GM18507 (cell line): ENCODE results near the gene CLMP.

Source experiments
- DNase-seq: peaks from one replicate; pipeline ENCODE4 v3.0.0; 2011; ENCODE audit warnings: low read depth; ENCODE audit not compliant: insufficient read length; ENCODE audit errors: extremely low spot score
- FAIRE-seq: peaks from 2 replicates; lab custom pipeline; 2011; peaks lifted over from hg19 to GRCh38; lab: Jason Lieb, UNC

Gene CLMP, protein sequence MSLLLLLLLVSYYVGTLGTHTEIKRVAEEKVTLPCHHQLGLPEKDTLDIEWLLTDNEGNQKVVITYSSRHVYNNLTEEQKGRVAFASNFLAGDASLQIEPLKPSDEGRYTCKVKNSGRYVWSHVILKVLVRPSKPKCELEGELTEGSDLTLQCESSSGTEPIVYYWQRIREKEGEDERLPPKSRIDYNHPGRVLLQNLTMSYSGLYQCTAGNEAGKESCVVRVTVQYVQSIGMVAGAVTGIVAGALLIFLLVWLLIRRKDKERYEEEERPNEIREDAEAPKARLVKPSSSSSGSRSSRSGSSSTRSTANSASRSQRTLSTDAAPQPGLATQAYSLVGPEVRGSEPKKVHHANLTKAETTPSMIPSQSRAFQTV

GRCh38 chr11:123195188-123196059 lies at the start of gene CLMP:
Gene CLMP (minus strand): TSS chr11:123195248. CDS start chr11:123194940, 308 bp downstream.
- DNase-seq (no peak), FAIRE-seq (no peak)

- FAIRE-seq (no peak), DNase-seq (no peak)
These were observed 47.0 kb upstream of the CLMP start for GRCh38 chr11:123241874-123242543.

- DNase-seq (no peak), FAIRE-seq (no peak)
These were observed 46.2 kb upstream of the CLMP start for GRCh38 chr11:123241294-123241693.

GRCh38 chr11:123239191-123240150 lies 44.4 kb upstream of the CLMP start:
- FAIRE-seq (no peak), DNase-seq (no peak)

GRCh38 chr11:123238297-123238696 lies 43.2 kb upstream of the CLMP start:
- FAIRE-seq, result no peak
- no peak for DNase-seq

DNA sequence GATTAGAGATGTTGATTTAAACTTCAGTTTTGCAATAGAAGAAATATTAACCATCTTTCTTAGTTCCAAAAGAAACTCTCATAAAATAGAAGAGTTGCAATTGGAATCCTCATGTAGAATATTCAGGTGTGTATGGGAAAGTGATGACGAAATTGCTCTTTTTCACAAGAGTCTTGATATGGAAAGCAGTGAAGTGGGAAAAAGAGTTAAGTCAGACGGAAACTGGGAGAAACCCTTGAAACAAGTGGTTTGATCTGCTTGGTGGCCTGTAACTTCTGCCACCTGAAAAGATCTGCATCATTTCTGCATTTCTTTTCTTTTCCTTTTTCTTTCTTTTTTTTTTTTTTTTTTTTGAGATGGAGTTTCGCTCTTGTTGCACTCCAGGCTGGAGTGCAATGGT lies 41.8 kb upstream of the CLMP start:
- no peak for FAIRE-seq
- no peak for DNase-seq

DNA sequence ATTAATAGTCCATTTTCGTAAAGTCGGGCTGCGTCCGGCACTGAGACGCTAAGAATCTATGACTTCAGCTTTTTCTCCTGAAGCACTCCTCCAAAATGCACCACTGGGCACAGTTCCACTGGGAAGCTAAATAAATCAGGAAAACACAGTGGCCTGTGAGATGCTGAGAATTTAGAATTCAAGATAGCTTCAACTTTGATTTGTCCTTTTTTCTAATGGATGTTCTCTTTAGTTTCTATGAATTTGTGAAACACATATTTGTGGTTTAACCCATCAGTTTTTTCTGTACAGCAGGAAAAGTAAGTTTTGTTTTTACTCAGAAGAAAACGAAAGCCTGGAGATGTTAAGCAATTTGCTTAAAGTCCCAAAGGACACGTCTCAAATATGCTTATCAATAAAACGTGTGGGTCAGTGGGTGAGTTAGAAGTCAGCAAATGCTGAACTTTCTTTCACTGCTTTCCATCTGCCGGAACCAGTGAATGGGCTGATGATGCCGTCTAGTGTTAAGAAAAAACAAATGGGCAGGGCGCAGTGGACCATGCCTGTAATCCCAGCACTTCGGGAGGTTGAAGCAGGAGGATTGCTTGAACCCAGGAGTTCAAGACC lies 40.7 kb upstream of the CLMP start:
- DNase-seq (no peak), FAIRE-seq (no peak)

DNA sequence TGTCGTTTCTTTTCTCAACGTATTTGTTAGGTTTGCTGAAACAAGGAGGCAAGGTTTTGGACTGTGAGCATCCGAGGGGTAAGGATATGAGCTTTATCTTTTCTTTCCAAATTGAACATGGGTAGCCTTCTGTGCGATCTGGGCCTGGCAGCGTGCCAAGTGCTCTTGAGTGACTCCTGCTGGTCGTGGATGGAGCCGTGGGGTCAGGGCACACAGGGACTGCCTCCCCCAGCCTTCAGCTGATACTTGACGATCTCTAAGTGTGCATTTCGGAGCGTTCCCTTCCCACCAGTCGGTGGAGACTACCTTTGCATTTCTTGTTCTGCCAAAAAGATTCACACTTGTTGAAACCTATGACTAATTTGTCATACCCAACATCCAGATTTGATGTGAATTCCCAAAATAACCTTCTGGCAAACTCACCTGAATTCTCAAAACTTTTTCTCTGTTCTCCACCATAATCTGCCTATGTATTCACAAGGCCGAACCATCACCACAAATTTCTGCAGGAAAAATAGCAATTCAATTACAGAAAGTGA lies 40.1 kb upstream of the CLMP start:
- no peak for DNase-seq
- FAIRE-seq, result peak; percentile 24

DNA sequence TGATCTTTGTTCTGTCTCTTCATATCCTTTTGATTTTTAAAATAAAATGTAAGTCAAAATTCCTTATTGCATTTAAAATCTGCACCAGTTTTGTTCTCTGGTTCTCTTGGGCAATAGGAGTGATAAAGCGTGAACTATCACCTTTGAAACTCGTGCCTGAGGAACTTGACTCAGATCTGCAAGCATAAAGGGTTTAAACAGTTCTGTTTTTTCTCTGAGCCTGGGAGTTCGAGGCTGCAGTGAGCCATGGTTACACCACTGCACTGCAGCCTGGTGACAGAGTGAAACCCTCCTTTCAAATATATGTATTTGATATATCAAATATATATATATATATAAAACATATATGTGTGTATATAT lies 38.9 kb upstream of the CLMP start:
- no peak for DNase-seq
- FAIRE-seq, result no peak

DNA sequence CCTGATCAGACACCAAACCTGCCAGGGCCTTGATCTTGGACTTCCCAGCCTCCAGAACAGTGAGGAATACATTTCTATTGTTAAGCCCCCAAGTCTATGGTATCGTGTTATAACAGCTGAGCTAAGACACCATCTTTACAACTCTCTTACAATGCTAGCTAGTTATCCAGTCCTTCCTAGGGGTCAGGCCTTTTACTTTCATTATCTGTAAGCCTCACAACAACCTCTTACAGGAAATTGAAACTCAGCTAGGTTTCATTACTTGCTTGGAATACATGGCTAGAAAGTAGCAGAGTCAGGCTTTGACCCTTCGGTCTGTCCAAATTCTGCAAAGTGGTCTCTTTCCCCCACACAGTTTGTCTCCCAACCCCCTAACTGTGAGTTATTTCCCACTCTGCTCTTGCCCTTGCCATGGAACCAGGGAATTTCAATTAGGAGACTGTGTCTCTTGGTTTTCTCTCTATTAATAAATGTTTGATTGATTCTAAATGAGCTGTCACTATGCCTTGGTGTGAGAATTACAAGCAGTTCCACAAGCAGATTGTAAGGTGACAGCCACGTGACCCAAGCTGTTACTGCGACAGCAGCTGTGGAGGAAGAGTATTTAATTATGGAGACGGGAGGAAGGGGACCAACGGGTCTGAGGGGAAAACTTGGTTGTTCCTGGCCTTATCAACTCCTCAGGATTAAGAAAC lies 38.4 kb upstream of the CLMP start:
- DNase-seq (peak; percentile 56), FAIRE-seq (peak; percentile 89)

DNA sequence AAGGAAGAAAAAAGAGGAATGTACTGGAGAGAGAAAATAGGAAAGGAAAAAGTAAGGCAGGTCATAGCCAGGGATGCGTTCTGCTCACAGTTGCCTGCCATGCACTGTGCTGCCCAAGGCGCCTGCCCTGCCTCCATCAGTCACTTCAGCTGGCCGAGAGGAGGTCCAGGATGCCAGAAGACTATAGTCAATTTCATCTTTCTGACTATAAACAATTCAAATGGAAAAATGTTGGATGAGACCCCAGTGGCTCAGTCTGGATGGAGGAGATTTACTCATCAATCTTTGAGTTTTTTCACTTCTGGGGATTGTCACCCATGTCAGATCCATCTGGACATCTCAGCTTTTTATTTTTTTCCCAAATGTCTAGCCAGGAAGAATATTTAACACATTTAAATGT lies 36.7 kb upstream of the CLMP start:
- no peak for FAIRE-seq
- no peak for DNase-seq

- no peak for FAIRE-seq
- DNase-seq, result no peak
These were observed 36.2 kb upstream of the CLMP start for GRCh38 chr11:123231256-123231655.

- no peak for FAIRE-seq
- no peak for DNase-seq
These were observed 35.3 kb upstream of the CLMP start for GRCh38 chr11:123230346-123230745.

GRCh38 chr11:123228496-123229163 lies 33.6 kb upstream of the CLMP start:
- FAIRE-seq (no peak), DNase-seq (no peak)

- DNase-seq, result no peak
- FAIRE-seq, result no peak
These were observed 32.9 kb upstream of the CLMP start for GRCh38 chr11:123227763-123228495.

- DNase-seq, result no peak
- no peak for FAIRE-seq
These were observed 26.5 kb upstream of the CLMP start for GRCh38 chr11:123221584-123221983.

DNA sequence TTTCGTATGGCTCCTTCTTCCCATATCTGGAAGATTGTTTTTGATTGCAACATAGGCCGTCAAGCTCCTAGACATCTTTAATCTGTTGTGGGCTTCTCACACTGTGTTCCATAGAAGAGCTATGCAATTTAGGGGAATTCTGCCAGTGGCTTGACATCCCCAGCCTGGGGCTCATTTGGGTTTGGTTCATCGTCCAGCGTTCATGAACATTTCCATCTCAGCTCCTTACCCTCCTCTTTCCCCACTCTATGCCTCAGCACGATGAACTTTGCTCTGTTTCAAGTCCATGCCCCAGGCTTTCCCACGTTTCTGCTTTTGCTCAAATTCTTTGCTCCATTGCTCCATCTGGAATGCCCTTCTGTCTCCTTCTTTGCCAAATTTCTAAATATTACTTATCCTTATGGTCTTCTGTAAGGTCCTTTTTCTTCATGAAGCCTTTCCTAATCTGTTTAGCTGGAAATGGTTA lies 26.1 kb upstream of the CLMP start:
- FAIRE-seq, result no peak
- DNase-seq, result no peak
